Mammary epithelial cell (primary cell): Measurements from ENCODE around the gene INPP4B.

Source experiments
- EZH2 ChIP-seq: IDR thresholded peaks from 2 replicates; pipeline ENCODE4 v1.6.1; 2012; ENCODE audit warnings: low read length, inconsistent platforms, borderline replicate concordance
- TF ChIP-seq, protein P1 (sequence below), 2 donors: IDR thresholded peaks in 1 of 2; conservative IDR thresholded peaks in 1 of 2; 2 replicates each; pipeline ENCODE4 v1.5.1; 2011 to 2012; ENCODE audit warnings: inconsistent platforms in 2 of 2, low read length in 2 of 2, mild to moderate bottlenecking in 2 of 2, control low read depth in 1 of 2, low read depth in 1 of 2; ENCODE audit not compliant: insufficient read depth in 1 of 2; ENCODE audit errors: extremely low read depth in 1 of 2

DNA sequence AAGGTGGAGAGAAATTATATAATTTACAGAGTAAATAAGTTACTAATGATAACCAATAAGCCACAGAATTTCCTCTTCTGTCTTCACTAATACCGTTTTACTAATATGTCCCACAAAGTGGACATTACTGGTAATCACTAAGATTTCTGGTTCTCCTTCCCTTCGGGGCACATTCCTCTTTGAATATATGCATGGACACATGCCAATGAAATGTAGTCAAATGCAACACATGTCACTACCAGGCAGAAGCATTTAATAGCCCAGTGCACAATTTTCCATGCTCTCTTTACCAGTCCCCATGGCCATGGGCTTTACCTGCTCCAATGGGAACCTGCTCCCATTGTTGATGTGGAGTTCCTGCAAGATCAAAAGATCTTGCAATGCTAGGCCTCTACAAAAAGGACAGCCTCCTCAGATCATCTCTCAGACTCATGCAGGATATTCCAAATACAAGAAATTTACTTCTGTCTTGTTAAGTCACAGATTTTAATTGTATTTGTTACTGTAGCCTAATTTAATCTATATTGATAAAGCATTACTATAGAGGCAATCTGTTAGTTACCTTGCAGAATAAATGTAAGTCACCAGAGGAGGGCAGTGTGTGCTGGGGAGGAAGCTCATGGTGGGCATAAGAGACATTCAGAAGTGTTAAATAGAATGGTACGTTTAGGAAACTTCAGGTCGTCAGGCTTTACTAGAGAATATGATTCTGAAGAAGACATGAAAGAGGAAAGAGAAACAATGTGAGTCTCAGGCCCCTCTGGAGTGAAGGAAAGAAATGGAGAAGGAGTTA, 37.1 kb upstream of the INPP4B start:
- TF ChIP-seq EZH2 = no peak
- TF ChIP-seq, protein P1, sequence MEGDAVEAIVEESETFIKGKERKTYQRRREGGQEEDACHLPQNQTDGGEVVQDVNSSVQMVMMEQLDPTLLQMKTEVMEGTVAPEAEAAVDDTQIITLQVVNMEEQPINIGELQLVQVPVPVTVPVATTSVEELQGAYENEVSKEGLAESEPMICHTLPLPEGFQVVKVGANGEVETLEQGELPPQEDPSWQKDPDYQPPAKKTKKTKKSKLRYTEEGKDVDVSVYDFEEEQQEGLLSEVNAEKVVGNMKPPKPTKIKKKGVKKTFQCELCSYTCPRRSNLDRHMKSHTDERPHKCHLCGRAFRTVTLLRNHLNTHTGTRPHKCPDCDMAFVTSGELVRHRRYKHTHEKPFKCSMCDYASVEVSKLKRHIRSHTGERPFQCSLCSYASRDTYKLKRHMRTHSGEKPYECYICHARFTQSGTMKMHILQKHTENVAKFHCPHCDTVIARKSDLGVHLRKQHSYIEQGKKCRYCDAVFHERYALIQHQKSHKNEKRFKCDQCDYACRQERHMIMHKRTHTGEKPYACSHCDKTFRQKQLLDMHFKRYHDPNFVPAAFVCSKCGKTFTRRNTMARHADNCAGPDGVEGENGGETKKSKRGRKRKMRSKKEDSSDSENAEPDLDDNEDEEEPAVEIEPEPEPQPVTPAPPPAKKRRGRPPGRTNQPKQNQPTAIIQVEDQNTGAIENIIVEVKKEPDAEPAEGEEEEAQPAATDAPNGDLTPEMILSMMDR (conservative IDR thresholded peaks at IDR 0.05 in 1 of 2, IDR thresholded peaks at IDR 0.05 in 1 of 2; ENCODE audit: extremely low read depth in 1 of 2, insufficient read depth in 1 of 2, low read depth in 1 of 2, low read length in 2 of 2) = peak; percentile 17 to 24
